K562 (cell line): ENCODE data around the gene MICALL2.

ENCODE experiments used
- ARHGAP35 ChIP-seq: fragments of 450-650 bp; IDR thresholded peaks from 2 replicates; pipeline ENCODE4 v1.6.1; 2018; ENCODE audit not compliant: partially characterized antibody
- CBX8 ChIP-seq: fragments of 200-600 bp; sonication (generic); IDR thresholded peaks from 2 replicates; pipeline ENCODE4 v1.6.1; 2012; ENCODE audit warnings: borderline replicate concordance, mixed run types, low read depth, mild to moderate bottlenecking, moderate library complexity, mixed read lengths, low read length, control low read depth, inconsistent platforms; ENCODE audit not compliant: poor library complexity, severe bottlenecking; ENCODE audit errors: extremely low read depth
- CEBPB ChIP-seq: fragments of 450-650 bp; IDR thresholded peaks from 2 replicates; pipeline ENCODE4 v1.6.1; 2016; ENCODE audit warnings: missing genetic modification characterization, missing compliant biosample characterization
- EP300 ChIP-seq: IDR thresholded peaks from 2 replicates; pipeline ENCODE4 v1.6.1; 2012; ENCODE audit warnings: low read length, improper control_type of control experiment
- HDAC2 ChIP-seq: fragments of 450-650 bp; IDR thresholded peaks from 2 replicates; pipeline ENCODE4 v1.6.1; 2016; ENCODE audit warnings: mild to moderate bottlenecking
- HEY1 ChIP-seq: fragments of 250-450 bp; sonication (Bioruptor Pico); IDR thresholded peaks from 2 replicates; pipeline ENCODE4 v1.5.0; 2020; ENCODE audit warnings: mild to moderate bottlenecking, moderate library complexity, borderline replicate concordance
- KAT7 ChIP-seq: sonication (generic); formaldehyde crosslinking; IDR thresholded peaks from 2 replicates; pipeline ENCODE4 v1.8.0; 2022; ENCODE audit warnings: missing genetic modification reagents, mild to moderate bottlenecking, borderline replicate concordance
- RNF2 ChIP-seq: sonication (generic); IDR thresholded peaks from 2 replicates; pipeline ENCODE4 v1.6.1; 2016
- SPI1 ChIP-seq: IDR thresholded peaks from 2 replicates; pipeline ENCODE4 v1.6.1; 2011; ENCODE audit warnings: low read depth, low read length, control low read depth, borderline replicate concordance
- TCFL5 ChIP-seq: fragments of 250-450 bp; sonication (Bioruptor Pico); conservative IDR thresholded peaks from 2 replicates; pipeline ENCODE4 v1.6.1; 2021; ENCODE audit warnings: mild to moderate bottlenecking, moderate library complexity, matching md5 sums
- ZFP30 ChIP-seq: fragments of 250-450 bp; sonication (Bioruptor Pico); IDR thresholded peaks from 2 replicates; pipeline ENCODE4 v1.8.0; 2022; ENCODE audit warnings: moderate library complexity, mild to moderate bottlenecking, inconsistent platforms, borderline replicate concordance
- ZZZ3 ChIP-seq: fragments of 450-650 bp; IDR thresholded peaks from 2 replicates; pipeline ENCODE4 v1.6.1; 2016; ENCODE audit warnings: antibody characterized with exemption, mild to moderate bottlenecking, moderate library complexity
- TF ChIP-seq, protein P1 (sequence below), 2 experiments: fragments of 450-650 bp; IDR thresholded peaks; 2 replicates each; pipeline ENCODE4 v1.6.1; 2016; ENCODE audit warnings: mild to moderate bottlenecking in 2 of 2, borderline replicate concordance in 1 of 2, low read depth in 1 of 2, moderate library complexity in 1 of 2
- TF ChIP-seq, protein P2 (sequence below): fragments of 450-650 bp; IDR thresholded peaks from 2 replicates; pipeline ENCODE4 v1.6.1; 2016; ENCODE audit warnings: low read depth

DNA sequence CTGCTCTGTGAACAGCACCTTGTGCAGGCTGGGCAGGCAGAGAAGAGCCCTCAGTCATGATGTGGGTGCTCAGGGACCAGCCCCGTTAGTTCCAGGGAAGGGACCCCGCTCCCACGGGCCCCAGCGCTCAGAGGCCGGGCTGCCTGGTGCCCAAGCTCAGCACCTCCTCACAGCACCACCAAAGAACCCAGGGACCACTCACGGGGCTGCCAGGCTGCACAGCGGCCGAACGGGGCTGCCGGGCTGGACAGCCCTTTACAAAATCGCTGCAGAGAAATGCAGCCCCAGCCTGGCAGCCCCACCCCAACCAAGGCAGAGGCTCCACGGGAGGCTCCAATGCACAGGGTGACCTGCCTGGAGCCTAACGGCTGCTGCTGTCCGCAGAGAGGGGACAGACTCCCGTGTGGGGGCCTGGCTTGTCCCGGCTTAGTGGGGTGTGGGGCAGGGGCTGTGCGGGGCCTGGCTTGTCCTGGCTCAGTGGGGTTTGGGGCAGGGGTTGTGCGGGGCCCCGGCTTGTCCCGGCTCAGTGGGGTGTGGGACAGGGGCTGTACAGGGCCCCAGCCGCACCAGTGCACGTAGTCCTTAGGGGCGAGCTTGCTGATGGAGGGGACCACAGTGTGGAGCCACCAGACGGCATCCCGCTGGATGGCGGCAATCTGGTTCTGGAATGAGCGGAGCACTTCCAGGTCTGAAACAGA, 35.7 kb upstream of the MICALL2 start:
- TF ChIP-seq HDAC2 (no peak), SPI1 (no peak), RNF2 (no peak), EP300 (no peak), ARHGAP35 (no peak), ZFP30 (CRISPR knock-in tag) (no peak), KAT7 (CRISPR knock-in tag) (no peak), TCFL5 (CRISPR knock-in tag) (no peak), CBX8 (no peak), ZZZ3 (no peak), HEY1 (CRISPR knock-in tag) (no peak), CEBPB (tag) (no peak)
- TF ChIP-seq, protein P1, sequence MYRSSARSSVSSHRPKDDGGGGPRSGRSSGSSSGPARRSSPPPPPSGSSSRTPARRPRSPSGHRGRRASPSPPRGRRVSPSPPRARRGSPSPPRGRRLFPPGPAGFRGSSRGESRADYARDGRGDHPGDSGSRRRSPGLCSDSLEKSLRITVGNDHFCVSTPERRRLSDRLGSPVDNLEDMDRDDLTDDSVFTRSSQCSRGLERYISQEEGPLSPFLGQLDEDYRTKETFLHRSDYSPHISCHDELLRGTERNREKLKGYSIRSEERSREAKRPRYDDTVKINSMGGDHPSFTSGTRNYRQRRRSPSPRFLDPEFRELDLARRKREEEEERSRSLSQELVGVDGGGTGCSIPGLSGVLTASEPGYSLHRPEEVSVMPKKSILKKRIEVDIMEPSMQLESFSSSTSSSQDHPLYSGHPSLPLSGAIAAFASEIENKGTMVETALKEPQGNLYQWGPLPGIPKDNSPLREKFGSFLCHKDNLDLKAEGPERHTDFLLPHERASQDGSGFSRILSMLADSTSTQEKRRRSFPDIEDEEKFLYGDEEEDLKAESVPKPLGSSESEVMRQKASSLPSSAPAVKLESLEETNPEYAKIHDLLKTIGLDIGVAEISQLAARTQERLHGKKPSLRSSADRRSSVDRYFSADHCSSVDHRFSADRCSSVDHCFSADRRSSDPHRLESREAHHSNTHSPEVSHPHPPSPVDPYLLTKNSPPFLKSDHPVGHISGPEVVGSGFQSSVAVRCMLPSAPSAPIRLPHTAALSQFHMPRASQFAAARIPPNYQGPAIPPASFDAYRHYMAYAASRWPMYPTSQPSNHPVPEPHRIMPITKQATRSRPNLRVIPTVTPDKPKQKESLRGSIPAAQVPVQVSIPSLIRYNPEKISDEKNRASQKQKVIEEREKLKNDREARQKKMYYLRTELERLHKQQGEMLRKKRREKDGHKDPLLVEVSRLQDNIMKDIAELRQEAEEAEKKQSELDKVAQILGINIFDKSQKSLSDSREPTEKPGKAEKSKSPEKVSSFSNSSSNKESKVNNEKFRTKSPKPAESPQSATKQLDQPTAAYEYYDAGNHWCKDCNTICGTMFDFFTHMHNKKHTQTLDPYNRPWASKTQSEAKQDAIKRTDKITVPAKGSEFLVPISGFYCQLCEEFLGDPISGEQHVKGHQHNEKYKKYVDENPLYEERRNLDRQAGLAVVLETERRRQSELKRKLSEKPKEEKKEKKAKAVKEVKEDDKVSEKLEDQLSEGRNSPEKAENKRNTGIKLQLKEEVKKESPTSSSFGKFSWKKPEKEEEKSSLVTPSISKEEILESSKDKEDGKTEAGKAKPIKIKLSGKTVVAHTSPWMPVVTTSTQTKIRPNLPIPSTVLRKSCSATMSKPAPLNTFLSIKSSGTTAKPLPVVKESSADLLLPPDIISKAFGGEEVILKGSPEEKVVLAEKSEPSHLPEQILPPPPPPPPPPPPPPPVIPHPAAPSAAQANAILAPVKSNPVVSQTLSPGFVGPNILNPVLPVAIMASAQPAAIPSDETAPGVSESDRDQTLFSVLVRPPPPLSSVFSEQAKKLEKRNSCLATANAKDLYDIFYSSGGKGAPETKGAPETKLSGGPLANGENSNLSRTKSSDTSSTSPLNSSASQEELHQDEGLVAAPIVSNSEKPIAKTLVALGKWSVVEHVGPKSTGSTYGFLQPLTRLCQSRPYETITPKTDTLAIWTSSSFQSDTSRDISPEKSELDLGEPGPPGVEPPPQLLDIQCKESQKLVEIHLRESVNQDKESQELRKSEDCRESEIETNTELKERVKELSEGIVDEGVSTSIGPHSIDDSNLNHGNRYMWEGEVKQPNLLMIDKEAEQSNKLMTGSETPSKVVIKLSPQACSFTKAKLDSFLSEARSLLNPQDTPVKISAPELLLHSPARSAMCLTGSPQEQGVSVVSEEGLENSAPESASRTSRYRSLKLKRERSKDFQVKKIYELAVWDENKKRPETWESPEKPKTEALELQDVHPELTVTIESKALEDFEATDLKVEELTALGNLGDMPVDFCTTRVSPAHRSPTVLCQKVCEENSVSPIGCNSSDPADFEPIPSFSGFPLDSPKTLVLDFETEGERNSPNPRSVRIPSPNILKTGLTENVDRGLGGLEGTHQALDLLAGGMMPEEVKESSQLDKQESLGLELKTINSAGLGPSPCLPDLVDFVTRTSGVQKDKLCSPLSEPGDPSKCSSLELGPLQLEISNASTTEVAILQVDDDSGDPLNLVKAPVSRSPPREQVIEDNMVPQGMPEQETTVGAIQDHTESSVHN (IDR thresholded peaks at IDR 0.05; ENCODE audit: borderline replicate concordance in 1 of 2, low read depth in 1 of 2): no peak
- TF ChIP-seq, protein P2, sequence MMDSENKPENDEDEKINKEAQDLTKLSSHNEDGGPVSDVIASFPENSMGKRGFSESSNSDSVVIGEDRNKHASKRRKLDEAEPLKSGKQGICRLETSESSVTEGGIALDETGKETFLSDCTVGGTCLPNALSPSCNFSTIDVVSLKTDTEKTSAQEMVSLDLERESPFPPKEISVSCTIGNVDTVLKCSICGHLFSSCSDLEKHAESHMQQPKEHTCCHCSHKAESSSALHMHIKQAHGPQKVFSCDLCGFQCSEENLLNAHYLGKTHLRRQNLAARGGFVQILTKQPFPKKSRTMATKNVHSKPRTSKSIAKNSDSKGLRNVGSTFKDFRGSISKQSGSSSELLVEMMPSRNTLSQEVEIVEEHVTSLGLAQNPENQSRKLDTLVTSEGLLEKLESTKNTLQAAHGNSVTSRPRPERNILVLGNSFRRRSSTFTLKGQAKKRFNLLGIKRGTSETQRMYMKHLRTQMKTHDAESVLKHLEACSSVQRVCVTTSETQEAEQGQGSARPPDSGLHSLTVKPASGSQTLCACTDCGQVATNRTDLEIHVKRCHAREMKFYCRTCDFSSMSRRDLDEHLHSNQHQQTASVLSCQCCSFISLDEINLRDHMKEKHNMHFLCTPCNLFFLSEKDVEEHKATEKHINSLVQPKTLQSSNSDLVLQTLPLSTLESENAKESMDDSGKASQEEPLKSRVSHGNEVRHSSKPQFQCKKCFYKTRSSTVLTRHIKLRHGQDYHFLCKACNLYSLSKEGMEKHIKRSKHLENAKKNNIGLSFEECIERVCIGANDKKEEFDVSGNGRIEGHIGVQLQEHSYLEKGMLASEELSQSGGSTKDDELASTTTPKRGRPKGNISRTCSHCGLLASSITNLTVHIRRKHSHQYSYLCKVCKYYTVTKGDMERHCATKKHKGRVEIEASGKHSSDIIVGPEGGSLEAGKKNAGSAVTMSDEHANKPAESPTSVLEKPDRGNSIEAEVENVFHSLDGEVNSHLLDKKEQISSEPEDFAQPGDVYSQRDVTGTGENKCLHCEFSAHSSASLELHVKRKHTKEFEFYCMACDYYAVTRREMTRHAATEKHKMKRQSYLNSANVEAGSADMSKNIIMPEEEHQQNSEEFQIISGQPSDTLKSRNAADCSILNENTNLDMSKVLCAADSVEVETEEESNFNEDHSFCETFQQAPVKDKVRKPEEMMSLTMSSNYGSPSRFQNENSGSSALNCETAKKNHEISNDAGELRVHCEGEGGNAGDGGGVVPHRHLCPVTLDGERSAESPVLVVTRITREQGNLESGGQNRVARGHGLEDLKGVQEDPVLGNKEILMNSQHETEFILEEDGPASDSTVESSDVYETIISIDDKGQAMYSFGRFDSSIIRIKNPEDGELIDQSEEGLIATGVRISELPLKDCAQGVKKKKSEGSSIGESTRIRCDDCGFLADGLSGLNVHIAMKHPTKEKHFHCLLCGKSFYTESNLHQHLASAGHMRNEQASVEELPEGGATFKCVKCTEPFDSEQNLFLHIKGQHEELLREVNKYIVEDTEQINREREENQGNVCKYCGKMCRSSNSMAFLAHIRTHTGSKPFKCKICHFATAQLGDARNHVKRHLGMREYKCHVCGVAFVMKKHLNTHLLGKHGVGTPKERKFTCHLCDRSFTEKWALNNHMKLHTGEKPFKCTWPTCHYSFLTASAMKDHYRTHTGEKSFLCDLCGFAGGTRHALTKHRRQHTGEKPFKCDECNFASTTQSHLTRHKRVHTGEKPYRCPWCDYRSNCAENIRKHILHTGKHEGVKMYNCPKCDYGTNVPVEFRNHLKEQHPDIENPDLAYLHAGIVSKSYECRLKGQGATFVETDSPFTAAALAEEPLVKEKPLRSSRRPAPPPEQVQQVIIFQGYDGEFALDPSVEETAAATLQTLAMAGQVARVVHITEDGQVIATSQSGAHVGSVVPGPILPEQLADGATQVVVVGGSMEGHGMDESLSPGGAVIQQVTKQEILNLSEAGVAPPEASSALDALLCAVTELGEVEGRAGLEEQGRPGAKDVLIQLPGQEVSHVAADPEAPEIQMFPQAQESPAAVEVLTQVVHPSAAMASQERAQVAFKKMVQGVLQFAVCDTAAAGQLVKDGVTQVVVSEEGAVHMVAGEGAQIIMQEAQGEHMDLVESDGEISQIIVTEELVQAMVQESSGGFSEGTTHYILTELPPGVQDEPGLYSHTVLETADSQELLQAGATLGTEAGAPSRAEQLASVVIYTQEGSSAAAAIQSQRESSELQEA: no peak
